Measurements from ENCODE around the gene P3H3.

P3H3 gene

GRCh38 chr12:6787309-6787708 is 40.9 kb upstream of the P3H3 start:
- TF ChIP-seq CTCF (IDR thresholded peaks at IDR 0.05; ENCODE audit: low read depth, low read length, missing control alignments): no peak
- Histone ChIP-seq H3K27ac (no peak overlapping the region), H3K4me3 (ENCODE audit: low read depth, low read length) (no peak overlapping the region), H3K36me3 (replicated peaks) (no peaks in the 10 kb centered on the region), H3K27me3 (replicated peaks) (no peaks in the 10 kb centered on the region)
- no peak for DNase-seq
- in situ Hi-C loops (cut with HindIII; ENCODE audit: low pct_ligation_motif_present, low sequenced_read_pairs): no loop called here

- no peaks in the 10 kb centered on the region for H3K27me3 ChIP-seq (replicated peaks)
- no peak within 1 kb of the TSS for H3K4me3 ChIP-seq (ENCODE audit: low read depth, low read length)
- in situ Hi-C loops (cut with HindIII; ENCODE audit: low pct_ligation_motif_present, low sequenced_read_pairs): no loop called here
- H3K36me3 ChIP-seq (replicated peaks): no peaks in the 10 kb centered on the region
- no peak for TF ChIP-seq CTCF (IDR thresholded peaks at IDR 0.05; ENCODE audit: low read depth, low read length, missing control alignments)
- no peak within 1 kb of the TSS for H3K27ac ChIP-seq
- no peak for DNase-seq
These were observed 39.0 kb upstream of the P3H3 start, which contains the start of gene CD4 for GRCh38 chr12:6788972-6789924. Gene CD4 (plus strand): TSS chr12:6789528. CDS start chr12:6800139, 10,611 bp downstream.

- no peaks in the 10 kb centered on the region for H3K36me3 ChIP-seq (replicated peaks)
- TF ChIP-seq CTCF (IDR thresholded peaks at IDR 0.05; ENCODE audit: low read depth, low read length, missing control alignments): no peak
- H3K27me3 ChIP-seq (replicated peaks): no peaks in the 10 kb centered on the region
- no peak overlapping the region for H3K4me3 ChIP-seq (ENCODE audit: low read depth, low read length)
- no peak overlapping the region for H3K27ac ChIP-seq
- DNase-seq: no peak
- in situ Hi-C loops (cut with HindIII; ENCODE audit: low pct_ligation_motif_present, low sequenced_read_pairs): no loop called here
These were observed 37.6 kb upstream of the P3H3 start for GRCh38 chr12:6790496-6791150.

- Histone ChIP-seq H3K27me3 (replicated peaks) (no peaks in the 10 kb centered on the region), H3K36me3 (replicated peaks) (no peaks in the 10 kb centered on the region), H3K4me3 (ENCODE audit: low read depth, low read length) (no peak overlapping the region), H3K27ac (no peak overlapping the region)
- in situ Hi-C loops (cut with HindIII; ENCODE audit: low pct_ligation_motif_present, low sequenced_read_pairs): no loop called here
- TF ChIP-seq CTCF (IDR thresholded peaks at IDR 0.05; ENCODE audit: low read depth, low read length, missing control alignments): no peak
- DNase-seq: no peak
These were observed 36.2 kb upstream of the P3H3 start for GRCh38 chr12:6791931-6792520.

- DNase-seq: no peak
- in situ Hi-C loops (cut with HindIII; ENCODE audit: low pct_ligation_motif_present, low sequenced_read_pairs): no loop called here
- no peak overlapping the region for H3K4me3 ChIP-seq (ENCODE audit: low read depth, low read length)
- no peaks in the 10 kb centered on the region for H3K36me3 ChIP-seq (replicated peaks)
- TF ChIP-seq CTCF (IDR thresholded peaks at IDR 0.05; ENCODE audit: low read depth, low read length, missing control alignments): no peak
- H3K27me3 ChIP-seq (replicated peaks): no peaks in the 10 kb centered on the region
- no peak overlapping the region for H3K27ac ChIP-seq
These were observed 35.5 kb upstream of the P3H3 start for GRCh38 chr12:6792522-6793201.

Data from brain microvascular endothelial cell (primary cell).